Measurements from ENCODE around the gene DSN1.

Gene DSN1

GRCh38 chr20:36744243-36744642, 29.3 kb downstream of the DSN1 start:
- DNase-seq (ENCODE audit: low spot score), result no peak
- CTCF ChIA-PET, result interaction anchor here (0.5 to 1.2 kb wide), 6 partner anchors 9 to 1613 kb away, joined by 3 to 5 read pairs (median 3); no protein-coding TSS in a partner anchor
- POLR2A ChIA-PET (ENCODE audit: low non-redundant PET), result interaction anchor here (0.7 to 1.2 kb wide), 2 partner anchors 8 to 117 kb away, joined by 3 to 6 read pairs; no protein-coding TSS in a partner anchor
- no peak for TF ChIP-seq CTCF (conservative IDR thresholded peaks at IDR 0.05; ENCODE audit: low read depth)
- H3K27ac ChIP-seq, result peak overlapping the region; percentile 70

- CTCF ChIA-PET, result interaction anchor here (0.6 to 0.7 kb wide), 3 partner anchors 26 to 68 kb away, joined by 3 to 4 read pairs (median 3); no protein-coding TSS in a partner anchor
- no peak for TF ChIP-seq CTCF (conservative IDR thresholded peaks at IDR 0.05; ENCODE audit: low read depth)
- DNase-seq (ENCODE audit: low spot score), result no peak
- POLR2A ChIA-PET (ENCODE audit: low non-redundant PET), result no interaction called here
- no peak overlapping the region for H3K27ac ChIP-seq
Observed at GRCh38 chr20:36742558-36742957, 31.0 kb downstream of the DSN1 start.

GRCh38 chr20:36741072-36741471, 32.5 kb downstream of the DSN1 start:
- no peak overlapping the region for H3K27ac ChIP-seq
- ChIA-PET POLR2A (ENCODE audit: low non-redundant PET) (interaction anchor here (1.2 kb wide), 1 partner anchor 13 kb away, joined by 4 read pairs; no protein-coding TSS in a partner anchor), CTCF (interaction anchor here (0.7 kb wide), 1 partner anchor 53 kb away, joined by 3 read pairs; no protein-coding TSS in a partner anchor)
- DNase-seq (ENCODE audit: low spot score), result no peak
- no peak for TF ChIP-seq CTCF (conservative IDR thresholded peaks at IDR 0.05; ENCODE audit: low read depth)

GRCh38 chr20:36737183-36737499, 36.4 kb downstream of the DSN1 start:
- H3K27ac ChIP-seq, result no peak overlapping the region
- CTCF ChIA-PET, result no interaction called here
- POLR2A ChIA-PET (ENCODE audit: low non-redundant PET), result no interaction called here
- DNase-seq (ENCODE audit: low spot score), result no peak
- no peak for TF ChIP-seq CTCF (conservative IDR thresholded peaks at IDR 0.05; ENCODE audit: low read depth)

GRCh38 chr20:36736451-36737182, 36.9 kb downstream of the DSN1 start:
- H3K27ac ChIP-seq, result no peak overlapping the region
- CTCF ChIA-PET, result interaction anchor here (0.8 kb wide), 1 partner anchor 11 kb away, joined by 3 read pairs; no protein-coding TSS in a partner anchor
- no peak for TF ChIP-seq CTCF (conservative IDR thresholded peaks at IDR 0.05; ENCODE audit: low read depth)
- no peak for DNase-seq (ENCODE audit: low spot score)
- POLR2A ChIA-PET (ENCODE audit: low non-redundant PET), result interaction anchor here (0.6 to 1.2 kb wide), 3 partner anchors 8 to 131 kb away, joined by 4 to 6 read pairs (median 5); partner anchors contain the start of genes NDRG3 and RAB5IF

GRCh38 chr20:36732456-36732855, 41.1 kb downstream of the DSN1 start:
- POLR2A ChIA-PET (ENCODE audit: low non-redundant PET), result no interaction called here
- TF ChIP-seq CTCF (conservative IDR thresholded peaks at IDR 0.05; ENCODE audit: low read depth), result no peak
- DNase-seq (ENCODE audit: low spot score), result no peak
- CTCF ChIA-PET, result interaction anchor here (0.8 kb wide), 1 partner anchor 36 kb away, joined by 3 read pairs; no protein-coding TSS in a partner anchor
- H3K27ac ChIP-seq, result no peak overlapping the region
